RWPE1 (cell line): ENCODE data around the gene RGS3.
"Not testable (repeated sequence)": the region's sequence is repeated elsewhere in the genome, so short reads cannot be mapped to it uniquely, and the experiment has no call there.

Experiments
- CTCF ChIA-PET: fragments of 350-600 bp; sonication (Branson Sonifier 250); formaldehyde crosslinking; extraction: SDS; loops from one replicate; lab custom pipeline; 2021; lab: Yijun Ruan, JAX
- POLR2A ChIA-PET: fragments of 400-600 bp; formaldehyde crosslinking; extraction: SDS; loops from one replicate; lab custom pipeline; 2020; ENCODE audit warnings: antibody characterized with exemption; ENCODE audit not compliant: low non-redundant PET; lab: Yijun Ruan, JAX
- DNase-seq: peaks from one replicate; pipeline ENCODE4 v3.0.0; 2012; ENCODE audit warnings: low spot score
- H3K27ac ChIP-seq: fragments of 450-650 bp; 2 replicates; pipeline ENCODE4 v1.5.1; 2017
- CTCF ChIP-seq: fragments of 450-650 bp; conservative IDR thresholded peaks from 2 replicates; pipeline ENCODE4 v1.5.1; 2017; ENCODE audit warnings: low read depth, mild to moderate bottlenecking

RGS3 gene

GRCh38 chr9:113635586-113635985 is 172.1 kb downstream of the RGS3 start:
- DNase-seq, result no peak
- H3K27ac ChIP-seq, result no peak overlapping the region
- POLR2A ChIA-PET, result no interaction called here
- CTCF ChIA-PET, result no interaction called here
- TF ChIP-seq CTCF, result no peak

- TF ChIP-seq CTCF, result no peak
- ChIA-PET CTCF (no interaction called here), POLR2A (no interaction called here)
- DNase-seq, result no peak
- H3K27ac ChIP-seq, result no peak overlapping the region
Measured at GRCh38 chr9:113636165-113636564, 172.6 kb downstream of the RGS3 start.

- ChIA-PET CTCF (no interaction called here), POLR2A (no interaction called here)
- H3K27ac ChIP-seq, result no peak overlapping the region
- TF ChIP-seq CTCF, result no peak
- no peak for DNase-seq
Measured at GRCh38 chr9:113636693-113637092, 173.2 kb downstream of the RGS3 start.

- no peak for TF ChIP-seq CTCF
Measured at GRCh38 chr9:113638490-113638889, 175.0 kb downstream of the RGS3 start.

GRCh38 chr9:113638897-113639296 is 175.4 kb downstream of the RGS3 start:
- no peak for DNase-seq
- ChIA-PET CTCF (no interaction called here), POLR2A (no interaction called here)
- TF ChIP-seq CTCF, result no peak
- H3K27ac ChIP-seq, result no peak overlapping the region

More at GRCh38 chr9:113638490-113638889, 175.0 kb downstream of the RGS3 start:
- ChIA-PET CTCF (no interaction called here), POLR2A (no interaction called here)
- DNase-seq, result no peak
- no peak overlapping the region for H3K27ac ChIP-seq

- H3K27ac ChIP-seq, DNase-seq, CTCF ChIA-PET: not testable (repeated sequence)
- POLR2A ChIA-PET, result interaction anchor here (0.6 kb wide), 1 partner anchor 428 kb away, joined by 4 read pairs; no protein-coding TSS in a partner anchor
Measured at GRCh38 chr9:113639411-113639970, 176.0 kb downstream of the RGS3 start.

- no peak overlapping the region for H3K27ac ChIP-seq
- no peak for TF ChIP-seq CTCF
- POLR2A ChIA-PET, result interaction anchor here (0.6 kb wide), 1 partner anchor 429 kb away, joined by 4 read pairs; no protein-coding TSS in a partner anchor
- DNase-seq, result no peak
- CTCF ChIA-PET, result interaction anchor here (1.5 kb wide), 1 partner anchor 11 kb away, joined by 4 read pairs; no protein-coding TSS in a partner anchor
Measured at GRCh38 chr9:113640418-113640817, 176.9 kb downstream of the RGS3 start.
